SJCRH30 (cell line): ENCODE data around the gene IGF2BP3. TPM values are rescaled to one million over a fixed set of nuclear protein-coding genes. Genes with fewer than 3 reads are reported as not detected.

Source experiments
- DNase-seq, 2 experiments: peaks; one replicate each; pipeline ENCODE4 v3.0.0-alpha.2; 2015 to 2020
- H3K27ac ChIP-seq: fragments of 250-450 bp; sonication (Bioruptor Pico); 2 replicates; pipeline ENCODE4 v1.5.1; 2020; ENCODE audit warnings: mild to moderate bottlenecking, moderate library complexity
- H3K27me3 ChIP-seq: fragments of 250-450 bp; sonication (Bioruptor Pico); 2 replicates; pipeline ENCODE4 v1.5.1; 2020; ENCODE audit warnings: mild to moderate bottlenecking, moderate library complexity
- H3K36me3 ChIP-seq: fragments of 250-450 bp; sonication (Bioruptor Pico); 2 replicates; pipeline ENCODE4 v1.5.1; 2020; ENCODE audit warnings: mild to moderate bottlenecking, moderate library complexity
- H3K4me1 ChIP-seq: fragments of 250-450 bp; sonication (Bioruptor Pico); 2 replicates; pipeline ENCODE4 v1.5.1; 2020; ENCODE audit warnings: mild to moderate bottlenecking, moderate library complexity
- H3K4me3 ChIP-seq: fragments of 250-450 bp; sonication (Bioruptor Pico); 2 replicates; pipeline ENCODE4 v1.5.1; 2020; ENCODE audit warnings: mild to moderate bottlenecking, moderate library complexity
- H3K9me3 ChIP-seq: fragments of 250-450 bp; sonication (Bioruptor Pico); replicated peaks from 2 replicates; pipeline ENCODE4 v1.5.1; 2020; ENCODE audit warnings: mild to moderate bottlenecking, moderate library complexity
- total RNA-seq: library from RNA; depleted of rRNA; stranded (reverse); fragments of >200 nt; shearing (Covaris generic); gene quantifications from 2 replicates; pipeline ENCODE4 v1.2.3, GENCODE V29; 2014

The IGF2BP3 gene
- total RNA-seq, 1 experiment from 2014 or later, result 105 TPM

- DNase-seq, result no peak
- Histone ChIP-seq H3K36me3 (peaks cover 4% of the 10 kb centered on the region; the same call in 1 of the 2 replicates), H3K4me1 (peaks cover 12% of the 10 kb centered on the region), H3K9me3 (no peaks in the 10 kb centered on the region), H3K27ac (peak overlapping the region; percentile 94), H3K4me3 (peak overlapping the region; percentile 87), H3K27me3 (no peaks in the 10 kb centered on the region)
Observed at GRCh38 chr7:23475576-23475839, 5.2 kb upstream of the IGF2BP3 start.

- no peaks in the 10 kb centered on the region for H3K9me3 ChIP-seq
- H3K4me3 ChIP-seq, result peak overlapping the region; percentile 87
- peak overlapping the region; percentile 94 for H3K27ac ChIP-seq
- H3K4me1 ChIP-seq, result peaks cover 12% of the 10 kb centered on the region
- DNase-seq, result no peak
- H3K27me3 ChIP-seq, result no peaks in the 10 kb centered on the region
- H3K36me3 ChIP-seq, result peaks cover 4% of the 10 kb centered on the region; the same call in 1 of the 2 replicates
Observed at GRCh38 chr7:23474829-23475575, 4.7 kb upstream of the IGF2BP3 start.

DNA sequence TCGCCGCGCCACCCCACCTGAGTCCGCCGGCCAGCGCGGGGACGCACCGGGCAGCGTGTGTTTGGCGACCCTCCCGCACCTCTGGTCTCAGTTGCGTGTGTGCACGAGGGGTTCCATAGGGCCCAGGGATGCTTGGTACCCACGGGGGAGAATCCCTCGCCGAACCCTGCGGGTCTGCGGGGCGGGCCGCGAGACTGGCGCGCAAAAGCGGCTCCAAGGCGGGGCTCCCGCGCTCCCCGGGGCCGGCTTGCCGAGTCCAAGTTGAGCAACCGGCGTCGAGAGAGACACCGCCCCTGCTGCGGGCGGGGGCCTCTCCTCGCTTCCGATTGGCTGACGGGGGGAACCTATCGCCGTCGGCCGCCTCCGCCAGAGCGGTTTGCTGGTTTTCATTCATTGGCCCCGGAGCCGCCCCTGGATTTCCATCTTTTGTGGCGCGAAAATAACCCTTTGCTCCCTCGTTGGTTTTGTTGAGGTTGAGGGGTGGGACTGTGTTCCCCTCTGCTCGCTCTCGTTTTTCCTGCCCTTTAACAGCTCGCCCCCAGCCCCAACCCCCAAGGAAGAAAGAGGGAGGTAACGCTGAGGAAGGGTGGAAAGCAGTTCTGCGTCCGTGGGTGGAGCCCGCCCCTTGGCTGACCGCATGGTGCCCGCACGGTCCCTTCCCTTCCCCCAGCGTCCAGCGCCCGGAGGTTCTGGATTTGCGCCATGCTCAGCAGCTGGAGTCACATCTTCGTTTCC lies 4.0 kb upstream of the IGF2BP3 start:
- DNase-seq, result peak; percentile 99 to 100
- H3K27me3 ChIP-seq, result no peaks in the 10 kb centered on the region
- H3K9me3 ChIP-seq, result no peaks in the 10 kb centered on the region
- peak overlapping the region; percentile 87 for H3K4me3 ChIP-seq
- H3K4me1 ChIP-seq, result peaks cover 12% of the 10 kb centered on the region
- H3K36me3 ChIP-seq, result no peaks in the 10 kb centered on the region
- H3K27ac ChIP-seq, result peak overlapping the region; percentile 94

GRCh38 chr7:23473844-23474093 lies 3.5 kb upstream of the IGF2BP3 start:
- no peaks in the 10 kb centered on the region for H3K27me3 ChIP-seq
- no peaks in the 10 kb centered on the region for H3K36me3 ChIP-seq
- peak overlapping the region; percentile 87 for H3K4me3 ChIP-seq
- peaks cover 12% of the 10 kb centered on the region for H3K4me1 ChIP-seq
- DNase-seq, result peak; percentile 75 to 77
- H3K27ac ChIP-seq, result peak overlapping the region; percentile 94
- H3K9me3 ChIP-seq, result no peaks in the 10 kb centered on the region

DNA sequence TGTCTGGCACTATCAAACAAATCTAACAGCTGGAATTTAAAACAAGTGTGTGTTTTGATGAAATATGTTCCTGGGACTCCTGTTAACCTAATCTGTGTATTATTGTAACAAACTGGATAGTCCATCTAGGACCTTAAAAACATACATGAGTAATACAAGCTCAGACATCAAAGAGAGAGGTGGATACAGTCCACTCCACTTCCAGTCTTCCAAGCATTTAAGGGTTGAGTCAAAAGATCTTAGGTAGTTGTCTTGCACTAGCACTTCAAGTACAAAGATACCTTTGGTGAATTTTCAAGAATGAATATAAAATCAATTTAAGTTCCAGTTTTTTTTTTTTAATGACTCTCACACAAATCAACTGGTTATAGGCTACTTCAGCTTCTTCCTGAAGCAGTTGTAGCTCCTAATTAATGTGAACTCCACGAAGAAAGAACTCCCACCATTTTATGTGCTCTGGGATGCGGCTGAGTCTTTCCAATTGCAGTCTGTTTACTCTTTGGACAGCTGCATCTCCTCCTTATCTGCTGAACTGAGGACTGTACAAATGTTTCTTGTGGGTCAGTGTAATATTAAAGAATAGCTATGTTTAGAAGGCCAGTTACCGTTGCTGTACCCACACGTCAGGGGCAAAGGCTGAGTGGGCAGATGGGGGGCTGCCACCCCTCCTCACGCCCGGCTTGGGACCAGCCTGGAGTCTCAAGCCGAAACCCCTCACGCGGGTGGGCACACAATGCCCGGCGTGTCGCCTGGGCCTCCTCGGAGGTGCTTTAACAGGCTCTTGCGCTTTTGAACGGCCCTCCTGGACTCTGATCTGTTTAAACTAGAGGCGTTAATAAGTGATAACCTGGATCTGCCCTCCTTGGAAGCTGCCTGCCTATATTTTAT lies 2.9 kb upstream of the IGF2BP3 start:
- peak overlapping the region; percentile 94 for H3K27ac ChIP-seq

DNA sequence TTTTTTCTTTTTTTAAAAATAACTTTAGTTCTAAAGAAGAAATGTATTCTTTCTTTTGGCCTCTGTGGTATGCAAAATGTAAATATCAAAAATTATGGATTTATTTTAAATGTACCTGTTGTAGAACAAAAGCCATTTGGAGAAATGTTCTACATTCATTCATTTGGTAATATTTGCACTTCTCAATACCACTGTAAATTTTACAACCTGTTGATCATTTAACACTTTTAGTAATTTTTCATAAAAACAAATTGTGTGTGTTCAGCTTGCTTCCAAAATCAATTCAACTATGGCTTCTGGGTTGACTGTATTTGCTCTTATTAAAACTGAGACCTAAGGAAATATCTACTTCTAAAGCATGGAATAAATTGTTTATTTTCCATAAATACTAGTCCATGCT lies 2.3 kb upstream of the IGF2BP3 start:
- Histone ChIP-seq H3K4me1 (peaks cover 9% of the 10 kb centered on the region), H3K27me3 (no peaks in the 10 kb centered on the region), H3K4me3 (peak overlapping the region; percentile 87), H3K9me3 (no peaks in the 10 kb centered on the region), H3K36me3 (no peaks in the 10 kb centered on the region), H3K27ac (peak overlapping the region; percentile 94)
- no peak for DNase-seq

More for the DNA sequence above, 2.9 kb upstream of the IGF2BP3 start:
- peak; percentile 52 to 74 for DNase-seq
- peaks cover 12% of the 10 kb centered on the region for H3K4me1 ChIP-seq
- H3K9me3 ChIP-seq, result no peaks in the 10 kb centered on the region
- no peaks in the 10 kb centered on the region for H3K36me3 ChIP-seq
- peak overlapping the region; percentile 87 for H3K4me3 ChIP-seq
- no peaks in the 10 kb centered on the region for H3K27me3 ChIP-seq

- DNase-seq, result peak in 1 of 2 experiments; percentile 35
- Histone ChIP-seq H3K36me3 (no peaks in the 10 kb centered on the region), H3K27ac (peak overlapping the region; percentile 94), H3K27me3 (no peaks in the 10 kb centered on the region), H3K4me3 (peak overlapping the region; percentile 87), H3K9me3 (no peaks in the 10 kb centered on the region), H3K4me1 (peaks cover 7% of the 10 kb centered on the region)
Observed at GRCh38 chr7:23472046-23472445, 1.8 kb upstream of the IGF2BP3 start.

GRCh38 chr7:23471106-23471859 lies 992 bp upstream of the IGF2BP3 start:
- peak overlapping the region; percentile 94 for H3K27ac ChIP-seq
- no peaks in the 10 kb centered on the region for H3K27me3 ChIP-seq
- no peaks in the 10 kb centered on the region; the same call in 1 of the 2 replicates for H3K36me3 ChIP-seq
- peaks cover 5% of the 10 kb centered on the region for H3K4me1 ChIP-seq
- H3K4me3 ChIP-seq, result peak overlapping the region; percentile 87
- H3K9me3 ChIP-seq, result no peaks in the 10 kb centered on the region
- peak; percentile 95 for DNase-seq

DNA sequence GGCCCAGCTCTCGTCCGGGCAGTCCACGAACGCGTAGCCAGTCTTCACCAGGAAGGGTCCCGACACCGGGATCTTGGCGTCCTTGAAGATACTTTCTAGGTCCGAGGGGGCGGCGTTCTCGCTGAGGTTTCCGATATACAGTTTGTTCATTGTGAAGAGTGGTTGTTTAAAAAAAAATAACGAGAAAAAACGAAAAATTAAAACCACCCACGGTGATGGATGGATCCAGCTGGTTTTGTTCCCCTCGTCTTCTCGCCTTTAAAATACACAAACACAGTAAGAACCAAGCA lies 385 bp downstream of the IGF2BP3 start:
- peak in 1 of 2 experiments; percentile 62 for DNase-seq
- Histone ChIP-seq H3K36me3 (peaks cover 7% of the 10 kb centered on the region), H3K4me1 (peaks cover 11% of the 10 kb centered on the region; the same call in 1 of the 2 replicates), H3K9me3 (no peaks in the 10 kb centered on the region), H3K27ac (peak overlapping the region; percentile 78), H3K27me3 (no peaks in the 10 kb centered on the region), H3K4me3 (peak overlapping the region; percentile 87)

GRCh38 chr7:23469150-23469960 lies 936 bp downstream of the IGF2BP3 start:
- peak; percentile 67 to 74 for DNase-seq
- H3K36me3 ChIP-seq, result peaks cover 11% of the 10 kb centered on the region
- H3K4me3 ChIP-seq, result peak overlapping the region; percentile 87
- peak overlapping the region; percentile 78 for H3K27ac ChIP-seq
- H3K4me1 ChIP-seq, result peaks cover 14% of the 10 kb centered on the region; the same call in 1 of the 2 replicates
- no peaks in the 10 kb centered on the region for H3K9me3 ChIP-seq
- H3K27me3 ChIP-seq, result no peaks in the 10 kb centered on the region

- H3K36me3 ChIP-seq, result peaks cover 14% of the 10 kb centered on the region
- peak; percentile 42 to 54 for DNase-seq
- H3K4me1 ChIP-seq, result peaks cover 14% of the 10 kb centered on the region; the same call in 1 of the 2 replicates
- H3K27ac ChIP-seq, result peak overlapping the region; percentile 78
- H3K4me3 ChIP-seq, result peak overlapping the region; percentile 87
- H3K27me3 ChIP-seq, result no peaks in the 10 kb centered on the region
- no peaks in the 10 kb centered on the region for H3K9me3 ChIP-seq
Observed at GRCh38 chr7:23468526-23469149, 1.7 kb downstream of the IGF2BP3 start.

DNA sequence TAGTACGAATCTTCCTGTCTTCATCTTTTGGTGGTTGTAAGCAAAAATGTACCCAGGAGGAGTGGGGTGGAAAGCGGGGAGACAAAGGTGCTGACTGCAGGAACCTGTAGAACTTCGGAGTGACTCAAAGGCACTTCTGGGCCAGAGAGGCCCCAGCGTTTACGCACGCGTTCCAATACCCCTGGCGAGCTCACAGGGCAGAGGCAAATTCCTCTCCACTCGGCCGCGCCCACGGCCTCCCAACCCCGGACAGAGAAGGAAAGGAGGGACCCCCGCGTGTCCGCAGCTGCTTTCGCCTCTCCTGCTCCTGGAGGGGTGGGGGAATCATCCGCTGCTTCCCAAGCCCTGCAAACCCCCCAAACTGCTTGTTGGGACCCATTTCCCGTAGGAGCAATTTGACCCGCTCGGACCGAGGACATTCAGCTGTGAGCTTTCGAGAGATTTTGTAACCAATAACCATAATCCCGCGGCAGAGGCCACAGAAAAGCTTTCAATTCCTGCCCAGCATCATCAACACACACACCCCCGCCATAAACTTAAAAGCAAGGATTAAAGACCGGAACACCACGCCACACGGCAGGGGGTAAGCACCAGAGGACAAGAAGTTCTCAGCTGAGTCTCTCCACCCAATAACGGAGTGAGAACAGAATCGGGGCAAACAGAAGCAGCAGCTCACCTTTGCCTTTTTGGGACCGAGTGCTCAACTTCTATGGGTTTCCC lies 2.3 kb downstream of the IGF2BP3 start:
- Histone ChIP-seq H3K4me3 (peak overlapping the region; percentile 87), H3K27ac (peak overlapping the region; percentile 78)
- DNase-seq, result peak; percentile 41 to 68

More for the DNA sequence above, 2.3 kb downstream of the IGF2BP3 start:
- no peaks in the 10 kb centered on the region for H3K27me3 ChIP-seq
- H3K4me1 ChIP-seq, result peaks cover 14% of the 10 kb centered on the region; the same call in 1 of the 2 replicates
- H3K36me3 ChIP-seq, result peaks cover 15% of the 10 kb centered on the region
- no peaks in the 10 kb centered on the region for H3K9me3 ChIP-seq
